ENCODE data around the gene DUSP8. TPM values are rescaled to one million over a fixed set of nuclear protein-coding genes. Genes with fewer than 3 reads are reported as not detected.

The DUSP8 gene
- total RNA-seq, 1 experiment from 2014 or later = 10.2 TPM

GRCh38 chr11:1597994-1598380 is 25.9 kb upstream of the DUSP8 start, which contains the start of gene KRTAP5-2:
Gene KRTAP5-2, minus strand, starts transcription at chr11:1598294. Its CDS starts 44 bp downstream, at chr11:1598250.
- no peak within 1 kb of the TSS for H3K9ac ChIP-seq (ENCODE audit: low read length)
- DNase-seq (ENCODE audit: low read depth, low spot score) (no peak), ATAC-seq (no peak)
- no peaks in the 10 kb centered on the region for H3K9me2 ChIP-seq (ENCODE audit: insufficient read depth)
- intact Hi-C loops (cut with micrococcal nuclease) = no loop called here
- H3K4me1 ChIP-seq (ENCODE audit: control insufficient read depth in 1 of 2, insufficient read depth in 2 of 2, low read length in 2 of 2) = peaks cover 0 to 3% of the 10 kb centered on the region in 2 experiments; a peak in 1 of 4 replicates
- no peaks in the 10 kb centered on the region for H3K36me3 ChIP-seq (ENCODE audit: control insufficient read depth in 1 of 2, insufficient read depth in 2 of 2, low read length in 2 of 2)
- H3K27me3 ChIP-seq (ENCODE audit: insufficient read depth, low read length) = peaks cover 25% of the 10 kb centered on the region; the same call in 1 of the 2 replicates
- TF ChIP-seq SP1 (IDR thresholded peaks at IDR 0.05; ENCODE audit: low read depth) = no peak
- TF ChIP-seq ZNF274 (IDR thresholded peaks at IDR 0.05; ENCODE audit: low read depth, low read length) = no peak
- no peak for TF ChIP-seq FOSL1 (IDR thresholded peaks at IDR 0.05; ENCODE audit: low read depth)
- TF ChIP-seq EZH2phosphoT487 (IDR thresholded peaks at IDR 0.05; ENCODE audit: borderline replicate concordance) = no peak
- no peak for TF ChIP-seq POLR2AphosphoS5 (IDR thresholded peaks at IDR 0.05; ENCODE audit: low read depth, low read length)
- TF ChIP-seq EZH2 (IDR thresholded peaks at IDR 0.05) = no peak
- TF ChIP-seq ZBTB33 (IDR thresholded peaks at IDR 0.05; ENCODE audit: extremely low read depth, insufficient replicate concordance, low read length) = no peak
- no peak for TF ChIP-seq MAX (IDR thresholded peaks at IDR 0.05)
- no peak for TF ChIP-seq CTCF (IDR thresholded peaks at IDR 0.05 in 2 of 3, conservative IDR thresholded peaks at IDR 0.05 in 1 of 3; ENCODE audit: borderline replicate concordance in 1 of 3, insufficient read depth in 1 of 3, low read depth in 2 of 3, low read length in 2 of 3)
- no peak for TF ChIP-seq EGR1 (IDR thresholded peaks at IDR 0.05; ENCODE audit: low read depth)
- no peak for TF ChIP-seq SRF (IDR thresholded peaks at IDR 0.05; ENCODE audit: low read depth)
- TF ChIP-seq POLR2A (IDR thresholded peaks at IDR 0.05; ENCODE audit: borderline replicate concordance, extremely low read depth, insufficient read depth, insufficient read length) = no peak
- TF ChIP-seq ELF1 (IDR thresholded peaks at IDR 0.05; ENCODE audit: borderline replicate concordance, low read depth) = no peak
- H3K27ac ChIP-seq (ENCODE audit: low read depth, low read length) = no peak within 1 kb of the TSS
- H3K9me3 ChIP-seq (ENCODE audit: control insufficient read depth in 1 of 2, insufficient read depth in 1 of 2, low read depth in 1 of 2, low read length in 2 of 2) = no peaks in the 10 kb centered on the region
- no peak within 1 kb of the TSS for H2AFZ ChIP-seq (ENCODE audit: low read depth, low read length, poor library complexity, severe bottlenecking)
- BruUV-seq (replicated peaks) = no TSS peak
- H3K4me2 ChIP-seq (ENCODE audit: low read length) = no peak within 1 kb of the TSS
- POLR2A ChIA-PET = no interaction called here
- H3K4me3 ChIP-seq (replicated peaks in 1 of 2; ENCODE audit: low read depth in 1 of 2, low read length in 2 of 2) = no peak within 1 kb of the TSS
- no peaks in the 10 kb centered on the region for H3K79me2 ChIP-seq (ENCODE audit: insufficient read depth, low read length)
- RAD21 ChIA-PET (ENCODE audit: low non-redundant PET in 1 of 2, low total read pairs in 2 of 2, uncharacterized antibody in 2 of 2, unreplicated experiment in 2 of 2) = no interaction called here
- H4K20me1 ChIP-seq (ENCODE audit: insufficient read depth) = no peaks in the 10 kb centered on the region
- CTCF ChIA-PET = interaction anchor here (1.2 kb wide), 1 partner anchor 51 kb away, joined by 3 read pairs; no protein-coding TSS in a partner anchor

Data from HCT116 (cell line).